Inflammatory macrophage treated with lipopolysaccharide for 1 hour (primary cell): ENCODE results near the gene OR52E4.

ENCODE experiments used
- DNase-seq, 2 donors: peaks; one replicate each; pipeline ENCODE4 v3.0.0-alpha.2; 2020 to 2022

OR52E4 gene

GRCh38 chr11:5929571-5930368 is 49.3 kb downstream of the OR52E4 start:
- DNase-seq: no peak

GRCh38 chr11:5930614-5931013 is 50.2 kb downstream of the OR52E4 start:
- DNase-seq: no peak

GRCh38 chr11:5931061-5931460 is 50.6 kb downstream of the OR52E4 start:
- no peak for DNase-seq

- no peak for DNase-seq
These were observed 52.2 kb downstream of the OR52E4 start for GRCh38 chr11:5932671-5933070.

- DNase-seq: no peak
These were observed 52.7 kb downstream of the OR52E4 start for GRCh38 chr11:5933116-5933515.
